Ishikawa (cell line): ENCODE results near the gene GNAL.

Source experiments
- CREB1 ChIP-seq: IDR thresholded peaks from 2 replicates; pipeline ENCODE4 v1.6.1; 2012; ENCODE audit warnings: low read depth
- EGR1 ChIP-seq: IDR thresholded peaks from 2 replicates; pipeline ENCODE4 v1.6.1; 2012
- EP300 ChIP-seq: IDR thresholded peaks from 2 replicates; pipeline ENCODE4 v1.6.1; 2012; ENCODE audit warnings: borderline replicate concordance
- MAX ChIP-seq: IDR thresholded peaks from 2 replicates; pipeline ENCODE4 v1.6.1; 2012
- NFIC ChIP-seq: IDR thresholded peaks from 2 replicates; pipeline ENCODE4 v1.6.1; 2012
- RAD21 ChIP-seq: IDR thresholded peaks from 2 replicates; pipeline ENCODE4 v1.6.1; 2012; ENCODE audit warnings: low read depth
- REST ChIP-seq: IDR thresholded peaks from 2 replicates; pipeline ENCODE4 v1.6.1; 2012; ENCODE audit warnings: low read depth, mild to moderate bottlenecking
- TAF1 ChIP-seq: IDR thresholded peaks from 2 replicates; pipeline ENCODE4 v1.6.1; 2012; ENCODE audit warnings: low read depth, mild to moderate bottlenecking
- TEAD4 ChIP-seq: IDR thresholded peaks from 2 replicates; pipeline ENCODE4 v1.6.1; 2012
- USF1 ChIP-seq: IDR thresholded peaks from 2 replicates; pipeline ENCODE4 v1.6.1; 2012
- YY1 ChIP-seq: IDR thresholded peaks from 2 replicates; pipeline ENCODE4 v1.6.1; 2012; ENCODE audit warnings: low read depth

- TF ChIP-seq EGR1, result no peak
- no peak for TF ChIP-seq RAD21
- no peak for TF ChIP-seq REST
- TF ChIP-seq MAX, result no peak
- no peak for TF ChIP-seq TAF1
- no peak for TF ChIP-seq YY1
- no peak for TF ChIP-seq USF1
- no peak for TF ChIP-seq CREB1
- TF ChIP-seq EP300, result no peak
- no peak for TF ChIP-seq TEAD4
- no peak for TF ChIP-seq NFIC
Measured at GRCh38 chr18:11839556-11839955, 150.5 kb downstream of the GNAL start.
